Smooth muscle cell (in vitro differentiated cells): ENCODE results near the gene SHROOM3. TPM values are rescaled to one million over a fixed set of nuclear protein-coding genes. Genes with fewer than 3 reads are reported as not detected.

Source experiments
- DNase-seq: peaks from one replicate; lab custom pipeline; 2025; ENCODE audit not compliant: unreplicated experiment; lab: John Stamatoyannopoulos, UW
- H2AFZ ChIP-seq: fragments of 200-600 bp; sonication (generic); 2 replicates; pipeline ENCODE4 v1.6.0; 2016; ENCODE audit warnings: antibody characterized with exemption, low read depth, mild to moderate bottlenecking
- H3F3A ChIP-seq: fragments of 200-600 bp; sonication (generic); 2 replicates; pipeline ENCODE4 v1.6.0; 2017; ENCODE audit warnings: antibody characterized with exemption, low read depth
- H3K27ac ChIP-seq: fragments of 200-600 bp; sonication (generic); 2 replicates; pipeline ENCODE4 v1.5.1; 2016; ENCODE audit warnings: low read depth, mild to moderate bottlenecking
- H3K27me3 ChIP-seq: fragments of 200-600 bp; sonication (generic); 2 replicates; pipeline ENCODE4 v1.6.1; 2016; ENCODE audit warnings: low read depth, mild to moderate bottlenecking
- H3K36me3 ChIP-seq: fragments of 200-600 bp; sonication (generic); 2 replicates; pipeline ENCODE4 v1.5.1; 2016; ENCODE audit warnings: low read depth
- H3K4me1 ChIP-seq: fragments of 200-600 bp; sonication (generic); 2 replicates; pipeline ENCODE4 v1.5.1; 2016; ENCODE audit warnings: low read depth
- H3K4me2 ChIP-seq: fragments of 200-600 bp; sonication (generic); 2 replicates; pipeline ENCODE4 v1.6.0; 2016; ENCODE audit warnings: mild to moderate bottlenecking
- H3K4me3 ChIP-seq: fragments of 200-600 bp; sonication (generic); 2 replicates; pipeline ENCODE4 v1.5.1; 2016; ENCODE audit warnings: mild to moderate bottlenecking
- H3K79me2 ChIP-seq: fragments of 200-600 bp; sonication (generic); 2 replicates; pipeline ENCODE4 v1.6.0; 2016; ENCODE audit warnings: low read depth, mild to moderate bottlenecking
- H3K9ac ChIP-seq: fragments of 200-600 bp; sonication (generic); 2 replicates; pipeline ENCODE4 v1.6.0; 2016; ENCODE audit warnings: low read depth
- H3K9me3 ChIP-seq: fragments of 200-600 bp; sonication (generic); replicated peaks from 2 replicates; pipeline ENCODE4 v1.5.1; 2016; ENCODE audit warnings: low read depth
- H4K20me1 ChIP-seq: fragments of 200-600 bp; sonication (generic); 2 replicates; pipeline ENCODE4 v1.6.0; 2016; ENCODE audit warnings: low read depth
- WGBS: methylation state at CpG from one replicate; pipeline ENCODE4 v1.1.7; 2016; ENCODE audit warnings: low lambda C conversion rate; 5-methylcytosine and 5-hydroxymethylcytosine counted together
- polyA plus RNA-seq: library from polyadenylated mRNA; unstranded; fragments of >200 nt; fragmentation: Nextera tagmentation; extraction: Ambion mirVana; gene quantifications from 2 replicates; pipeline ENCODE4 v1.2.1, GENCODE V29; 2016
- total RNA-seq: library from RNA; depleted of rRNA; stranded (reverse); fragments of >200 nt; gene quantifications from 2 replicates; pipeline ENCODE4 v1.2.3, GENCODE V29; 2014
- TF ChIP-seq, protein P1 (sequence below): fragments of 200-600 bp; sonication (generic); IDR thresholded peaks from 2 replicates; pipeline ENCODE4 v1.5.1; 2017; ENCODE audit warnings: borderline replicate concordance, mild to moderate bottlenecking, antibody characterized with exemption; ENCODE audit not compliant: insufficient read depth, poor library complexity, severe bottlenecking

SHROOM3 gene
- total and polyA plus RNA-seq, 2 experiments from 2014 or later, result 10.0 to 31.9 TPM

GRCh38 chr4:76624931-76625715 is 190.1 kb downstream of the SHROOM3 start:
- Histone ChIP-seq H3F3A (peaks cover 15% of the 10 kb centered on the region), H2AFZ (no peak overlapping the region), H3K9me3 (no peaks in the 10 kb centered on the region), H3K36me3 (no peaks in the 10 kb centered on the region), H4K20me1 (no peaks in the 10 kb centered on the region), H3K4me2 (peak overlapping the region; percentile 71), H3K4me3 (no peak overlapping the region), H3K79me2 (no peaks in the 10 kb centered on the region), H3K27ac (peak overlapping the region; percentile 98), H3K9ac (peak overlapping the region; percentile 90), H3K4me1 (peaks cover 26% of the 10 kb centered on the region), H3K27me3 (no peaks in the 10 kb centered on the region)
- 87% methylated on average over 3 of the region's 3 CpGs for whole genome bisulfite sequencing
- no peak for DNase-seq
- TF ChIP-seq, protein P1, sequence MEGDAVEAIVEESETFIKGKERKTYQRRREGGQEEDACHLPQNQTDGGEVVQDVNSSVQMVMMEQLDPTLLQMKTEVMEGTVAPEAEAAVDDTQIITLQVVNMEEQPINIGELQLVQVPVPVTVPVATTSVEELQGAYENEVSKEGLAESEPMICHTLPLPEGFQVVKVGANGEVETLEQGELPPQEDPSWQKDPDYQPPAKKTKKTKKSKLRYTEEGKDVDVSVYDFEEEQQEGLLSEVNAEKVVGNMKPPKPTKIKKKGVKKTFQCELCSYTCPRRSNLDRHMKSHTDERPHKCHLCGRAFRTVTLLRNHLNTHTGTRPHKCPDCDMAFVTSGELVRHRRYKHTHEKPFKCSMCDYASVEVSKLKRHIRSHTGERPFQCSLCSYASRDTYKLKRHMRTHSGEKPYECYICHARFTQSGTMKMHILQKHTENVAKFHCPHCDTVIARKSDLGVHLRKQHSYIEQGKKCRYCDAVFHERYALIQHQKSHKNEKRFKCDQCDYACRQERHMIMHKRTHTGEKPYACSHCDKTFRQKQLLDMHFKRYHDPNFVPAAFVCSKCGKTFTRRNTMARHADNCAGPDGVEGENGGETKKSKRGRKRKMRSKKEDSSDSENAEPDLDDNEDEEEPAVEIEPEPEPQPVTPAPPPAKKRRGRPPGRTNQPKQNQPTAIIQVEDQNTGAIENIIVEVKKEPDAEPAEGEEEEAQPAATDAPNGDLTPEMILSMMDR, result no peak

DNA sequence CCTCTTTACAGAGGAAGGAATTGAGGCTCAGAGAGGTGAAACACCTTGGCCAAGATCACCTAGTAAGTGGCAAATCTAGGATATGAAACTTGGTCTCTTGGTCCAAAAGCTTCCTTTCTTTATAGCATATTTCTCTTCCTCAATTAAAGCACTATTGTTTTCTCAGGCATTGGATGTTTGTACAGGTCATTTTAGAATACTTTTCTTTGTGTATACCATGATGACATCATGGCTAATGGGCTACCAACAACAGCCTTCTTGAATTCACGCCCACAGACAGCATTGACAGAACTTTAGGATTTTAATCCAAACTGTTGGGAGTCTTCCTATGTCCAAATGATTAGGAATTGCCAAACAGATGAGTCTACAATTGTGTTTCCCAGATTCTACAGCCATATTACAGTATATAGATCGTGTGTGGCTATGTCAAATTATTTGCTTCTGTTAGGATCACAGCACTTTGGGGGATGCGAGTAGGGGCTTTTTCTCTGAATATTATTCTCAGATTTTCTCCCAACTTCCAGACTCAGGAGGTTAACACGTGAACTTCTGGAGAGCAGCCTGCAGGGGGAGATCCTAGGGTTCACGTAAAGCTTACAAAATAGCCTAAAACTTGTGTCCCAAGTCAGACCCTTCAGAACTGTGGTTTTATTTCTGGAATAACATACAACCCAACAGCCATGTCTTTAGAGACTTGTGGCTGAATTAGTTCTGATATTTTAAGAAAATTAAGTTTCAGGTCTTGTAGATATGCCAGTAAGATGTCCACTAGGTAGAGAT is 191.8 kb downstream of the SHROOM3 start:
- Histone ChIP-seq H3K4me3 (no peak overlapping the region), H3K9ac (no peak overlapping the region), H3K79me2 (no peaks in the 10 kb centered on the region), H3K27me3 (no peaks in the 10 kb centered on the region), H3K4me2 (no peak overlapping the region), H3K36me3 (no peaks in the 10 kb centered on the region), H2AFZ (no peak overlapping the region), H3K4me1 (peaks cover 26% of the 10 kb centered on the region), H4K20me1 (no peaks in the 10 kb centered on the region), H3K9me3 (no peaks in the 10 kb centered on the region), H3K27ac (no peak overlapping the region), H3F3A (peaks cover 15% of the 10 kb centered on the region)
- DNase-seq, result no peak
- 63% methylated on average over 5 of the region's 5 CpGs for WGBS
- TF ChIP-seq, protein P1, result peak; percentile 25

DNA sequence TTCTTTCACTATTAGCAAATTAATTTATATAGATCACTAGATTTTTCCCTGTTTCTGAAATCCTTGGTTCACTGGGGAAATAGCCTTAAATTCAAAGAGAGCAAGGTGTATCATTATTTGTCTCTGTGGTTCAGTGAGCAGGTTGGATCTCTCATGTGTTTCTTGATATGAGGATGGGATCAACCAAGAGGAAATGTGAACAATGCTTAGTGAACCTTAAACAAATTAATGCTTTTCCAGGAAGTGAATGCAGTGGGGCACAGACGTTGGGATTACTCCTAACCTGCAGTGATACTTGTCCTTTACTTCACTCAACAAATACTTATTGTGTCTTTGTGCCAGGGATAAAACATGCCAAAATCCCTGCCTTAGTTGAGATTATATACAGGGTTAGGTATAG is 193.2 kb downstream of the SHROOM3 start:
- no peak overlapping the region for H3K4me2 ChIP-seq
- no peak overlapping the region for H3K9ac ChIP-seq
- no peaks in the 10 kb centered on the region for H3K36me3 ChIP-seq
- H4K20me1 ChIP-seq, result no peaks in the 10 kb centered on the region
- H3K4me1 ChIP-seq, result peaks cover 17% of the 10 kb centered on the region
- DNase-seq, result no peak
- H2AFZ ChIP-seq, result no peak overlapping the region
- no peaks in the 10 kb centered on the region for H3K9me3 ChIP-seq
- H3K27me3 ChIP-seq, result no peaks in the 10 kb centered on the region
- H3K4me3 ChIP-seq, result no peak overlapping the region
- peaks cover 5% of the 10 kb centered on the region for H3F3A ChIP-seq
- 75% methylated on average over 1 of the region's 1 CpG for WGBS
- H3K27ac ChIP-seq, result no peak overlapping the region
- TF ChIP-seq, protein P1, result no peak
- no peaks in the 10 kb centered on the region for H3K79me2 ChIP-seq
